Measurements from ENCODE around the gene RABGGTA. TPM values are rescaled to one million over a fixed set of nuclear protein-coding genes. Genes with fewer than 3 reads are reported as not detected.

The RABGGTA gene
- polyA plus RNA-seq, 2 of the 4 experiments (the other 2 are of a cell fraction) = 18.6 to 21.9 TPM

- TF ChIP-seq POLR2AphosphoS2 (conservative IDR thresholded peaks at IDR 0.05; ENCODE audit: low read length) (no peak), BHLHE40 (IDR thresholded peaks at IDR 0.05; ENCODE audit: low read depth, low read length) (no peak)
- DNase-seq (ENCODE audit: low read depth in 1 of 2, low spot score in 1 of 2) (no peak), ATAC-seq (no peak), FAIRE-seq (no peak)
- WGBS (ENCODE audit: missing lambda C conversion rate) = 77% methylated on average over 3 of the region's 4 CpGs
- Histone ChIP-seq H3K9me3 (no peaks in the 10 kb centered on the region), H3K4me1 (peaks cover 12% of the 10 kb centered on the region), H3K4me2 (no peak overlapping the region), H3K27ac (no peak overlapping the region), H3K4me3 (no peak overlapping the region)
- CTCF ChIA-PET = interaction anchor here (0.9 to 10.7 kb wide), 6 partner anchors 10 to 175 kb away, joined by 3 to 76 read pairs (median 4); partner anchors contain the start of gene TINF2
- POLR2A ChIA-PET = no interaction called here
These were observed 14.4 kb downstream of the RABGGTA start for GRCh38 chr14:24256960-24257359.

GRCh38 chr14:24255931-24256711 lies 15.3 kb downstream of the RABGGTA start:
- CTCF ChIA-PET = interaction anchor here (0.9 to 21.7 kb wide), 7 partner anchors 14 to 176 kb away, joined by 3 to 601 read pairs (median 4); partner anchors contain the start of genes CIDEB, DHRS1, LTB4R and LTB4R2
- POLR2A ChIA-PET = interaction anchor here (1.0 kb wide), 1 partner anchor 15 kb away, joined by 3 read pairs; no protein-coding TSS in a partner anchor
- no peak overlapping the region for H3K4me2 ChIP-seq
- FAIRE-seq (no peak), ATAC-seq (no peak), DNase-seq (ENCODE audit: low read depth in 1 of 2, low spot score in 1 of 2) (no peak)
- TF ChIP-seq RAD21 (conservative IDR thresholded peaks at IDR 0.05 in 1 of 2, IDR thresholded peaks at IDR 0.05 in 1 of 2) = no peak
- TF ChIP-seq NFE2L2 (conservative IDR thresholded peaks at IDR 0.05; ENCODE audit: low read length) = no peak
- TF ChIP-seq NR3C1 (IDR thresholded peaks at IDR 0.05) = no peak
- TF ChIP-seq RNF2 (IDR thresholded peaks at IDR 0.05; ENCODE audit: borderline replicate concordance, low read depth) = no peak
- no peak for TF ChIP-seq ESRRA (IDR thresholded peaks at IDR 0.05; ENCODE audit: borderline replicate concordance, low read length)
- no peak for TF ChIP-seq BHLHE40 (IDR thresholded peaks at IDR 0.05; ENCODE audit: low read depth, low read length)
- TF ChIP-seq RCOR1 (IDR thresholded peaks at IDR 0.05; ENCODE audit: low read depth, low read length) = no peak
- no peak overlapping the region for H3K27ac ChIP-seq
- WGBS (ENCODE audit: missing lambda C conversion rate) = 92% methylated on average over 12 of the region's 12 CpGs
- H3K4me3 ChIP-seq = no peak overlapping the region
- no peaks in the 10 kb centered on the region for H3K9me3 ChIP-seq
- peaks cover 13% of the 10 kb centered on the region for H3K4me1 ChIP-seq

DNA sequence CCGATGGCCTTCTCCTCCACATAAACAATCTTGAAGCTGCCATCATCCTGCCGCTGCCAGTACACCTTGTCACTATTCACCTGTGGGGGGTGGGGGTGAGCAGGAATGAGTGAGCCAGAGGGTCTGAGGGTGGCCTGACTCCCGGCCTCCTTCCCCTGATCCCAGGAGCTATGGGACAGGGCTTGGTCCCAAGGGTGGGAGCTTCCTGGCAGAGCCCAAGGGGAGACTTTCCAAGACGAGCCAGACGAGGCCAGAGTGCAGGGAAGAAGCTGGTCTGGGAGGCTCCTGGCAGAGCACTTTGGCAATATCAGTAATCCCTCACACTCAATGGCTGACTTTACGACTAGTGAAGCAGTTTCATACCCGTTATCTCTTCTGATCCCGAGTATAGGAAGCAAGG lies 16.0 kb downstream of the RABGGTA start:
- ChIA-PET POLR2A (interaction anchor here (1.0 kb wide), 1 partner anchor 15 kb away, joined by 3 read pairs; no protein-coding TSS in a partner anchor), CTCF (interaction anchor here (1.0 to 21.7 kb wide), 3 partner anchors 13 to 176 kb away, joined by 4 to 601 read pairs (median 76); partner anchors contain the start of genes CIDEB, DHRS1, LTB4R and LTB4R2)
- DNase-seq (ENCODE audit: low read depth in 1 of 2, low spot score in 1 of 2) (no peak), FAIRE-seq (no peak), ATAC-seq (no peak)
- no peak overlapping the region for H3K27ac ChIP-seq
- H3K4me2 ChIP-seq = no peak overlapping the region
- peaks cover 13% of the 10 kb centered on the region for H3K4me1 ChIP-seq
- 83% methylated on average over 8 of the region's 8 CpGs for WGBS (ENCODE audit: missing lambda C conversion rate)
- TF ChIP-seq, protein P1, sequence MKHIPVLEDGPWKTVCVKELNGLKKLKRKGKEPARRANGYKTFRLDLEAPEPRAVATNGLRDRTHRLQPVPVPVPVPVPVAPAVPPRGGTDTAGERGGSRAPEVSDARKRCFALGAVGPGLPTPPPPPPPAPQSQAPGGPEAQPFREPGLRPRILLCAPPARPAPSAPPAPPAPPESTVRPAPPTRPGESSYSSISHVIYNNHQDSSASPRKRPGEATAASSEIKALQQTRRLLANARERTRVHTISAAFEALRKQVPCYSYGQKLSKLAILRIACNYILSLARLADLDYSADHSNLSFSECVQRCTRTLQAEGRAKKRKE (CRISPR knock-in tag; IDR thresholded peaks at IDR 0.05; ENCODE audit: low read depth) = no peak
- no peak for TF ChIP-seq CHD4 (IDR thresholded peaks at IDR 0.05; ENCODE audit: borderline replicate concordance)
- TF ChIP-seq SREBF2 (IDR thresholded peaks at IDR 0.05) = no peak
- no peak for TF ChIP-seq KDM5A (IDR thresholded peaks at IDR 0.05)
- TF ChIP-seq RAD21 (conservative IDR thresholded peaks at IDR 0.05 in 1 of 2, IDR thresholded peaks at IDR 0.05 in 1 of 2) = no peak
- TF ChIP-seq CBX8 (IDR thresholded peaks at IDR 0.05) = no peak
- no peak overlapping the region for H3K4me3 ChIP-seq
- H3K9me3 ChIP-seq = no peaks in the 10 kb centered on the region

DNA sequence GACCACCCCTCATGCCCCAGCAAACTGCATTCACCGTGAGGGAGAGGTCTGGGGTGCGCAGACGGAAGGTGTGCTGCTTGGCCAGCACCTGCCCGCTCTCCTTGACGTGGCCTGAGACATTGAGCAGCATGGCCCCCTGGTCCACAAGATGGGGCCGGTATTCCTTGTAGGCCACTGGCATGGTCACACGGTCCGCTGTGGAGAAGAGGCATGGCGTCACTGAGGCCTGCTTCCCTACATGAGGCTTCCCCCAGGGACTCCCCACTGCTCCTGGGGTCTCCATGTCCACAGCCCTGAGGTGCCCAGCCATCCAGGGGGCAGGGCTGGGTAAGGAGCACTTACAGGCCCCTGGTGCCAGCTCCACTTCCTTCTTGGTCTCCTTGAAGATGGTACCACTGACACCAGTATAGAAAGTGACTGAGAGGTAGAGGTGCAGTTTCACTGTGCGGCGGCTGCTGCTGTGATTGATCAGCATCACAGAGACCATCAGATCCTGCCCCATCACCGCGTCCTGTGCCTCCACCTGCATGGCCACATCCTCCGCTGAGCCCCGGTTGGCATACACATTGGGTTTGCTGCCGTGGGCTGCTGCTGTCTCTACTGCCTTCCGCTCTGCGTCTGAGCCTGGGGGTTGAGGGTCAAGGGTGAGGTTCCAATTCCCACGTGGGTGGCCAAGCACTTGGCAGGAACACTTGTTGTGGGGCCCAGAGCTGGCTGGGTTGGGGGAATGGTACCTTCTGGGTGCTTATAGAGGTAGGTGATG lies 16.6 kb downstream of the RABGGTA start:
- ChIA-PET CTCF (interaction anchor here (1.0 to 21.7 kb wide), 3 partner anchors 12 to 177 kb away, joined by 4 to 601 read pairs (median 76); partner anchors contain the start of genes CIDEB, DHRS1, LTB4R and LTB4R2), POLR2A (interaction anchor here (1.0 kb wide), 1 partner anchor 16 kb away, joined by 3 read pairs; no protein-coding TSS in a partner anchor)
- no peak overlapping the region for H3K4me3 ChIP-seq
- TF ChIP-seq CBX2 (IDR thresholded peaks at IDR 0.05; ENCODE audit: borderline replicate concordance, low read depth) = no peak
- no peak for ATAC-seq
- H3K27ac ChIP-seq = no peak overlapping the region
- no peak overlapping the region for H3K4me2 ChIP-seq
- H3K9me3 ChIP-seq = no peaks in the 10 kb centered on the region
- WGBS (ENCODE audit: missing lambda C conversion rate) = 91% methylated on average over 16 of the region's 19 CpGs
- no peak for FAIRE-seq
- H3K4me1 ChIP-seq = peaks cover 13% of the 10 kb centered on the region
- no peak for DNase-seq (ENCODE audit: low read depth in 1 of 2, low spot score in 1 of 2)
